MCF 10A (cell line): Measurements from ENCODE around the gene RCAN2. TPM values are rescaled to one million over a fixed set of nuclear protein-coding genes. Genes with fewer than 3 reads are reported as not detected.

Experiments used
- BruUV-seq: library from RNA; stranded (reverse); fragments of 400-500 nt; replicated peaks from 2 replicates; lab custom pipeline; 2021; lab: Mats Ljungman, UMichigan
- CTCF ChIA-PET: fragments of 300-600 bp; sonication (Branson Sonifier 250); formaldehyde crosslinking; extraction: SDS; loops from one replicate; lab custom pipeline; 2021; ENCODE audit warnings: antibody characterized with exemption, inconsistent platforms; lab: Yijun Ruan, JAX
- POLR2A ChIA-PET: fragments of 300-600, 350-650 bp; sonication (Branson Sonifier 250); formaldehyde crosslinking; extraction: SDS; loops from one replicate; lab custom pipeline; 2020; ENCODE audit warnings: antibody characterized with exemption, inconsistent platforms; lab: Yijun Ruan, JAX
- DNase-seq: peaks from one replicate; pipeline ENCODE4 v3.0.0-alpha.2; 2018; ENCODE audit not compliant: unreplicated experiment
- H3K27ac Mint-ChIP-seq: one replicate; pipeline ENCODE4 v1.8.0; 2022; ENCODE audit warnings: mild to moderate bottlenecking, low read depth, mixed read lengths; ENCODE audit not compliant: unreplicated experiment
- H3K27me3 Mint-ChIP-seq: one replicate; pipeline ENCODE4 v1.8.0; 2022; ENCODE audit warnings: mixed read lengths; ENCODE audit not compliant: insufficient read depth, unreplicated experiment
- H3K36me3 Mint-ChIP-seq: one replicate; pipeline ENCODE4 v1.8.0; 2022; ENCODE audit warnings: mild to moderate bottlenecking, moderate library complexity, mixed read lengths; ENCODE audit not compliant: insufficient read depth, unreplicated experiment
- H3K4me1 Mint-ChIP-seq: one replicate; pipeline ENCODE4 v1.8.0; 2022; ENCODE audit warnings: mixed read lengths; ENCODE audit not compliant: insufficient read depth, unreplicated experiment
- H3K4me3 Mint-ChIP-seq: one replicate; pipeline ENCODE4 v1.8.0; 2022; ENCODE audit warnings: mild to moderate bottlenecking, moderate library complexity, mixed read lengths; ENCODE audit not compliant: unreplicated experiment
- H3K9me3 Mint-ChIP-seq: one replicate; pipeline ENCODE4 v1.8.0; 2022; ENCODE audit warnings: mixed read lengths; ENCODE audit not compliant: unreplicated experiment
- CTCF ChIP-seq: fragments of 200-600 bp; IDR thresholded peaks from one replicate; pipeline ENCODE4 v1.8.0; 2022; ENCODE audit warnings: antibody characterized with exemption, mild to moderate bottlenecking; ENCODE audit not compliant: unreplicated experiment
- intact Hi-C: fragments of 100-400 bp; cut with micrococcal nuclease; formaldehyde crosslinking; loops from 2 replicates; pipeline ENCODE4 v1.14.1; 2022
- total RNA-seq: library from RNA; stranded (reverse); gene quantifications from 2 replicates; pipeline ENCODE4 v1.2.3, GENCODE V29; 2022

The RCAN2 gene
- total RNA-seq, 1 experiment from 2014 or later, result 0.09 TPM

DNA sequence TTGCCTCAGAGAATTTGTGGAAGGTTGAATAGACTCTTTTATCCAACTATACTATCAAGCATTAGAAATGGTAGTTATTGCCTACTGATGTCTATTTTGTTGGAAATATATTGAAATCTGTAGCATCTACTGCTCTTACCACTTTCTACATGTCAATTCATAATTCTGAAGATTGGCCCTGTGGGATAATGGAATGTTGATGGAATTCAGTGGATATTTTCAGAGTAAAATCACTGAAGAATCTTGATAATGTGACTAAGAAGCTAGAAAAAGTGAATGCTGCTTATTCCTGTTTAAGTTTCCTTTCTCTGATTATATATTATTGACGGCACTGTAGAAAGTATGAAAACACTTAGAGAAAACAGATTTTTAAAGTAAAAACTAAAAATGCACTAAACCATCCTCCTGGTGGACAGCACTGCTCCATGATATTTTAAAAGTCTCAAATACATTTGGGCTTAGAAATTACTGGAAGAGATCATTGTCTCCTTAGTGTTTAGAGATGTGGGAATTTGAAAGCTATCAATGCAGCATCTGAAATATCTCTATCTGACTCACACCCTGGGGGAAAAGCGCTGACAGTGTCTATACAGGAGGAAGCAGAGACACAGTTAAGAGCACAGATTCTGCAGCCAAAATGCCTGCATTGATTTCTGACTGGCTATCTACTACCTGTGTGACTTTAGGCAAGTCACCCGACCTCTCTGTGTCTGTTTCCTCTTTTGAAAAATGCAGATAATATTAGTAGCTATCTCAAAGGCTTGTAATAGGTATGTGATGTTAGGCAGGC is 37.9 kb upstream of the RCAN2 start:
- ChIA-PET CTCF (interaction anchor here (0.5 kb wide), 1 partner anchor 255 kb away, joined by 3 read pairs; no protein-coding TSS in a partner anchor), POLR2A (no interaction called here)
- Mint-ChIP-seq H3K4me3 (no peak overlapping the region), H3K27ac (no peak overlapping the region), H3K36me3 (no peaks in the 10 kb centered on the region), H3K4me1 (no peaks in the 10 kb centered on the region), H3K27me3 (peaks cover 11% of the 10 kb centered on the region), H3K9me3 (no peaks in the 10 kb centered on the region)
- no TSS peak for BruUV-seq
- DNase-seq, result no peak
- TF ChIP-seq CTCF, result no peak
- intact Hi-C loops, result no loop called here

GRCh38 chr6:46526607-46527006 is 35.4 kb upstream of the RCAN2 start:
- TF ChIP-seq CTCF, result no peak
- ChIA-PET POLR2A (interaction anchor here (0.7 to 2.0 kb wide), 4 partner anchors 9 to 32 kb away, joined by 3 to 5 read pairs (median 3); no protein-coding TSS in a partner anchor), CTCF (no interaction called here)
- Mint-ChIP-seq H3K36me3 (no peaks in the 10 kb centered on the region), H3K4me1 (no peaks in the 10 kb centered on the region), H3K27ac (no peak overlapping the region), H3K4me3 (no peak overlapping the region), H3K27me3 (peaks cover 11% of the 10 kb centered on the region), H3K9me3 (no peaks in the 10 kb centered on the region)
- DNase-seq, result no peak
- BruUV-seq, result no TSS peak
- intact Hi-C loops, result no loop called here

DNA sequence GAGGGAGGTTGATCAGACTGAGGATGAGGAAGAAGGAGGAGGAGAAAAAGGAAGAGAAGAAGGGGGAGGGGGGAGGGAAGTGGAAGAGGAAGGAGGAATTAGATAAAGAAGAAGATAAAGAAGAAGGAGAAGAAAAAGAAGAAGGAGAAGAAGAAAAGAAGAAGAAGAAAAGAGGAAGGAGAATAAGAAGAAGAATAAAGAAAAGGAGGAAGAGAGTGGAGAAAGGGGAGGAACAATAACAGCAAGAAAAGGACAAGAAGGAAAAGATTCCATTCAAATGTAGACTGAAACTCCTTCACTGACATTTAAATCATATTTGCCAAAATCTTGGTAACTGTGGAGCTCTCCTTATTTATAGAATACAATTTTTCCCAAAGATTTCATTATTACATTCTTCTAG is 34.3 kb upstream of the RCAN2 start:
- BruUV-seq, result no TSS peak
- no peaks in the 10 kb centered on the region for H3K36me3 Mint-ChIP-seq
- intact Hi-C loops, result no loop called here
- H3K4me3 Mint-ChIP-seq, result no peak overlapping the region
- no peaks in the 10 kb centered on the region for H3K9me3 Mint-ChIP-seq
- DNase-seq, result no peak
- peaks cover 11% of the 10 kb centered on the region for H3K27me3 Mint-ChIP-seq
- TF ChIP-seq CTCF, result no peak
- CTCF ChIA-PET, result interaction anchor here (0.8 kb wide), 1 partner anchor 435 kb away, joined by 4 read pairs; no protein-coding TSS in a partner anchor
- POLR2A ChIA-PET, result no interaction called here
- no peaks in the 10 kb centered on the region for H3K4me1 Mint-ChIP-seq
- H3K27ac Mint-ChIP-seq, result no peak overlapping the region

DNA sequence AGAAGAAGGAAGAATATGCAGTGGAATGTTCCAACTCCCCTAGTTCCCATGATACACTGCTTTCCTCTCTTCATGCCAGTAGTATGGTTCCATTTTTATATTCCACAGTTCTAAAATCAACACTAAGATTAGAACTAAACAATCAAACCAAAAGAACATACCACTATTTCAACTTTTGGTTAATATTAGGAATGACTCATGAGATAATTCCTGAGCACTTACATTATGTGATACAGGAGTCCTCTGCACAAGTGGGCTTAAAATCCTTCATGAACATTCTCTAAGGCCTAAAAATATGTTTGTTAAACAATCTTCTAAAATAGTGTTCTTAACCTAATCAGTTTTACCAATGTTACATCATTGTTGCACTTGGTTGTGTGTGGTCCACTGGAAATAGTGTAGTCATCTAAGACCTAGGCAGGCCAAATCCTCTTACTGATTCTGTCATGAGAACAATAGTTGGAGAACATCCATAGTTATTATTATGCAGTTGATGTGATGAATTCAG is 30.3 kb upstream of the RCAN2 start:
- DNase-seq, result no peak
- POLR2A ChIA-PET, result no interaction called here
- CTCF ChIA-PET, result no interaction called here
- no peak for TF ChIP-seq CTCF
- intact Hi-C loops, result no loop called here
- no TSS peak for BruUV-seq
- Mint-ChIP-seq H3K36me3 (no peaks in the 10 kb centered on the region), H3K4me3 (no peak overlapping the region), H3K4me1 (no peaks in the 10 kb centered on the region), H3K9me3 (no peaks in the 10 kb centered on the region), H3K27me3 (peaks cover 13% of the 10 kb centered on the region), H3K27ac (no peak overlapping the region)
